ENCODE data around the gene RPRM.

DNA sequence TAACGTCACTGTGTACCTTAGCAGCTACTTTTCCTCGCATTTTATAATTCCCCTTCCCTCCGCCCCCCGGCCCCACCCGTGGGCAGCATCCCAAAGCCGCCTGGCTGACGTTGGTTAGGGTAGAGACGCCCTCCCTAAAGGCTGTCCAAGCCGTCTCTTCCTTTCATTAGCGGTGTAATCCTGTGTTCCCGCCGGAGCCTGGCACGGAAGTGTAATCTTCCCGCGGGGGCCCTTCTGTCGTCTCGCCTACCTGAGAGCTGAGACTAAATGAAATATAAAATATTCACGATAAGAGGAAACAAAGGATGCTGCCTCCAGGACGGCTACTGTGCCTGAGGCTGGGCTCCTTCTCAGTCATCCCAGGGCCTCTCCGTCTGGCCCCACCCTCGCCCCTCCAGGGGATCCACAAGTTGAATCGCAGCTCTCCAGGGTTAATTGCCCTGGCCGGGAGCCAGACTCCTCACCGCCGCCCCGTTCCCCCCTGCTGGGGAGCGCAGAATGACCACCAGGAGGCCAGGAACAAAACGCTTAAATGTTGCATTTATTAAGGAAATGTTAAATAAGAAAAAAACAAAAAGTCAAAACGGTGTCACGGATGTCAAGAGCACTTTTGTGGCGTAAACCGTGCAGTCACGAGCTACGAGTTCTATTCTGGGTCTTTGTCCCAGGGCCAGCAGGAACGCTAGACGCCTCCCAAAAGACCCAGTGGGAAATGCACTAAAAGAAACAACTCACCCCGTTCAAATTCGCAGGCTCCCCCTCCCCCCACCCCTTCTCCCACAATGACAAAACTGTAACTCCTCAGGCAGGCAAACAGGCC, 1.5 kb downstream of the RPRM start:
- TF ChIP-seq, protein P1, sequence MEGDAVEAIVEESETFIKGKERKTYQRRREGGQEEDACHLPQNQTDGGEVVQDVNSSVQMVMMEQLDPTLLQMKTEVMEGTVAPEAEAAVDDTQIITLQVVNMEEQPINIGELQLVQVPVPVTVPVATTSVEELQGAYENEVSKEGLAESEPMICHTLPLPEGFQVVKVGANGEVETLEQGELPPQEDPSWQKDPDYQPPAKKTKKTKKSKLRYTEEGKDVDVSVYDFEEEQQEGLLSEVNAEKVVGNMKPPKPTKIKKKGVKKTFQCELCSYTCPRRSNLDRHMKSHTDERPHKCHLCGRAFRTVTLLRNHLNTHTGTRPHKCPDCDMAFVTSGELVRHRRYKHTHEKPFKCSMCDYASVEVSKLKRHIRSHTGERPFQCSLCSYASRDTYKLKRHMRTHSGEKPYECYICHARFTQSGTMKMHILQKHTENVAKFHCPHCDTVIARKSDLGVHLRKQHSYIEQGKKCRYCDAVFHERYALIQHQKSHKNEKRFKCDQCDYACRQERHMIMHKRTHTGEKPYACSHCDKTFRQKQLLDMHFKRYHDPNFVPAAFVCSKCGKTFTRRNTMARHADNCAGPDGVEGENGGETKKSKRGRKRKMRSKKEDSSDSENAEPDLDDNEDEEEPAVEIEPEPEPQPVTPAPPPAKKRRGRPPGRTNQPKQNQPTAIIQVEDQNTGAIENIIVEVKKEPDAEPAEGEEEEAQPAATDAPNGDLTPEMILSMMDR (IDR thresholded peaks at IDR 0.05; ENCODE audit: insufficient read depth, low read length, poor library complexity, severe bottlenecking): no peak
- TF ChIP-seq EZH2phosphoT487 (conservative IDR thresholded peaks at IDR 0.05; ENCODE audit: low read length): no peak
